Aorta (tissue), 4 donors: ENCODE data around the gene PRSS50. TPM values are rescaled to one million over a fixed set of nuclear protein-coding genes. Genes with fewer than 3 reads are reported as not detected.

Experiments used
- polyA plus RNA-seq, 2 donors: library from polyadenylated mRNA; stranded (reverse); fragments of 200-250 nt; gene quantifications; one replicate each; pipeline ENCODE4 v1.2.3, GENCODE V29; 2013
- total RNA-seq, 2 donors: library from RNA; stranded (reverse); fragmentation: NEBNext Ultra II Directional; extraction: Animal tissue kit (Norgen Biotek cat#: 25700); gene quantifications; one replicate each; pipeline ENCODE4 v1.2.1, GENCODE V29; 2021
- donor health status: healthy with polysubstance abuse.
- donor health status: Bipolar disorder and iron deficiency.
- donor health status: DM: no; HTN: no; CAD: no.
- donor health status: DM: yes; HTN: yes; CAD: no.

The PRSS50 gene
- total and polyA plus RNA-seq, 4 donors, result 0.31 TPM; not detected in 3

Other genes starting within 250 kb of the PRSS50 start
- not detected for gene RTP3, start 219.9 kb downstream of the PRSS50 start, total RNA-seq
- gene RTP3, start 219.9 kb downstream of the PRSS50 start, polyA plus RNA-seq, result not detected
- gene LRRC2, start 151.6 kb downstream of the PRSS50 start, total RNA-seq, result 1 to 10 TPM in 1 of 2 donors, under 1 TPM in 1; 0.78 to 8.8 TPM
- under 1 TPM; 0.03 to 0.13 TPM for gene LRRC2, start 151.6 kb downstream of the PRSS50 start, polyA plus RNA-seq
- gene FAM240A, start 105.3 kb downstream of the PRSS50 start, total RNA-seq, result not detected
- not detected for gene FAM240A, start 105.3 kb downstream of the PRSS50 start, polyA plus RNA-seq
- gene ALS2CL, start 24.2 kb downstream of the PRSS50 start, total RNA-seq, result 10 to 100 TPM; 21.0 to 28.7 TPM
- gene ALS2CL, start 24.2 kb downstream of the PRSS50 start, polyA plus RNA-seq, result 10 to 100 TPM in 1 of 2 donors, 1 to 10 TPM in 1; 3.8 to 40.7 TPM
- gene TMIE, start 16.5 kb downstream of the PRSS50 start, total RNA-seq, result under 1 TPM; 0.55 to 0.99 TPM
- gene TMIE, start 16.5 kb downstream of the PRSS50 start, polyA plus RNA-seq, result under 1 TPM; 0.75 to 1.00 TPM
- gene MYL3, start 145.6 kb upstream of the PRSS50 start, total RNA-seq, result 1 to 10 TPM; 1.8 to 3.0 TPM
- 10 to 100 TPM in 1 of 2 donors, 1 to 10 TPM in 1; 2.6 to 14.3 TPM for gene MYL3, start 145.6 kb upstream of the PRSS50 start, polyA plus RNA-seq
- 1 to 10 TPM; 6.6 to 6.7 TPM for gene PTH1R, start 159.9 kb upstream of the PRSS50 start, total RNA-seq
- gene PTH1R, start 159.9 kb upstream of the PRSS50 start, polyA plus RNA-seq, result 10 to 100 TPM in 1 of 2 donors, 1 to 10 TPM in 1; 8.4 to 38.6 TPM